Measurements from ENCODE around the gene C12orf76. TPM values are rescaled to one million over a fixed set of nuclear protein-coding genes. Genes with fewer than 3 reads are reported as not detected.
A peak's percentile ranks its signal among the peaks of the same experiment; 100 is the strongest.

The C12orf76 gene
- total and polyA plus RNA-seq, 9 of the 15 experiments (the other 6 are each of a cell fraction or from before 2014, with no cell fraction given), result 6.3 to 38.6 (median 12.3) TPM

DNA sequence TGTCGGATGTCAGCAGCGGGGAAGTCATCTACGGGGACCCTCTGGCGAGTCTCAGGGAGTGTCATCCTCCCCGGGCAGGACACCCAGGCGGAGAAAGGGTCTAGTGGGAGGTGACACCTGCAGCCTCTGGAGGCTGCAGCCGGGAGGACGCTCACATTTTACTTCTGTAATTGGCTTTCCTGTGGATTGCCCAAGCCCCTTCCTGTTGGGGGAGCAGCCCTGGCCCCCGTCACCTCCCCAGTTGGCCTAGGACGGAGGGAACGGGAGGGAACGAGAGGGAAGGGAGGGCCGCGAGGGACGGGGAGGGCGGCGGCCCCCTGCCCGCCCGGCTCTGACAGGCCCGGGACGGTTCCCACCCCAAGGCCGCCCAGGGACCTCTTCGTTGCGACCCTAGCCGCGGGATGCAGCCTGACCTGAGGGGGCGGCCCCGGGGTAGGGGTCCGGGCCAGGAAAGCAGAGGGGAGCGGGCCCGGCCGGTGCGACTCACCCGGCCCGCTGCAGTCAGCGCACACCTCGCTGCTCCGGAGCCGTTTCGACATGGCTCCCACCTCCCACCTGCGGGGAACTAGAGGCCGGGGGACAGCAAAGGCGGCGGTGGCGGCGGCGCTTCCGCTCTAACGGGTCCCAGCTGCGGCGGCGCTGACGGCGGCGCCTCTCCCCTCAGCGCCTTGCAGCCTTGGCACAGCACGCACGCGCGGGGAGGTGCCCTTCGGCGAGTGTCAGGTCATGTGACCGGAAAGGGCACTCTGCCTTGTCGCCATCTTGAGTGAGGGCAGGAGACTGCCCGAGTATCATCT is 52.4 kb downstream of the C12orf76 start, which contains the start of gene GIT2 (continued):
- TF ChIP-seq, protein P1, sequence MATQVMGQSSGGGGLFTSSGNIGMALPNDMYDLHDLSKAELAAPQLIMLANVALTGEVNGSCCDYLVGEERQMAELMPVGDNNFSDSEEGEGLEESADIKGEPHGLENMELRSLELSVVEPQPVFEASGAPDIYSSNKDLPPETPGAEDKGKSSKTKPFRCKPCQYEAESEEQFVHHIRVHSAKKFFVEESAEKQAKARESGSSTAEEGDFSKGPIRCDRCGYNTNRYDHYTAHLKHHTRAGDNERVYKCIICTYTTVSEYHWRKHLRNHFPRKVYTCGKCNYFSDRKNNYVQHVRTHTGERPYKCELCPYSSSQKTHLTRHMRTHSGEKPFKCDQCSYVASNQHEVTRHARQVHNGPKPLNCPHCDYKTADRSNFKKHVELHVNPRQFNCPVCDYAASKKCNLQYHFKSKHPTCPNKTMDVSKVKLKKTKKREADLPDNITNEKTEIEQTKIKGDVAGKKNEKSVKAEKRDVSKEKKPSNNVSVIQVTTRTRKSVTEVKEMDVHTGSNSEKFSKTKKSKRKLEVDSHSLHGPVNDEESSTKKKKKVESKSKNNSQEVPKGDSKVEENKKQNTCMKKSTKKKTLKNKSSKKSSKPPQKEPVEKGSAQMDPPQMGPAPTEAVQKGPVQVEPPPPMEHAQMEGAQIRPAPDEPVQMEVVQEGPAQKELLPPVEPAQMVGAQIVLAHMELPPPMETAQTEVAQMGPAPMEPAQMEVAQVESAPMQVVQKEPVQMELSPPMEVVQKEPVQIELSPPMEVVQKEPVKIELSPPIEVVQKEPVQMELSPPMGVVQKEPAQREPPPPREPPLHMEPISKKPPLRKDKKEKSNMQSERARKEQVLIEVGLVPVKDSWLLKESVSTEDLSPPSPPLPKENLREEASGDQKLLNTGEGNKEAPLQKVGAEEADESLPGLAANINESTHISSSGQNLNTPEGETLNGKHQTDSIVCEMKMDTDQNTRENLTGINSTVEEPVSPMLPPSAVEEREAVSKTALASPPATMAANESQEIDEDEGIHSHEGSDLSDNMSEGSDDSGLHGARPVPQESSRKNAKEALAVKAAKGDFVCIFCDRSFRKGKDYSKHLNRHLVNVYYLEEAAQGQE (IDR thresholded peaks at IDR 0.05; ENCODE audit: borderline replicate concordance), result peak; percentile 80
- TF ChIP-seq, protein P1 (CRISPR knock-in tag; IDR thresholded peaks at IDR 0.05; ENCODE audit: low read depth), result 0 out of 2 replicates have a peak, but pooled peaks have one; percentile 59
- TF ChIP-seq NRF1 (conservative IDR thresholded peaks at IDR 0.05 in 1 of 2, IDR thresholded peaks at IDR 0.05 in 1 of 2), result peak; percentile 96 to 97
- TF ChIP-seq BACH1 (tag; IDR thresholded peaks at IDR 0.05), result no peak
- no peak for TF ChIP-seq DMBX1 (CRISPR knock-in tag; IDR thresholded peaks at IDR 0.05; ENCODE audit: borderline replicate concordance)
- TF ChIP-seq ZNF316 (IDR thresholded peaks at IDR 0.05), result 0 out of 2 replicates have a peak, but pooled peaks have one; percentile 8
- 0 out of 2 replicates have a peak, but pooled peaks have one; percentile 13 for TF ChIP-seq C11orf30 (IDR thresholded peaks at IDR 0.05; ENCODE audit: low read depth)
- peak in 1 of 2 experiments; percentile 81; a peak in 2 of 4 replicates for TF ChIP-seq HDAC1 (IDR thresholded peaks at IDR 0.05)
- 0 out of 4 replicates have a peak, but pooled peaks of 1 of the 2 experiments have one; percentile 9 for TF ChIP-seq RCOR1 (IDR thresholded peaks at IDR 0.05; ENCODE audit: borderline replicate concordance in 1 of 2, low read depth in 2 of 2, low read length in 2 of 2)
- peak; percentile 50 for TF ChIP-seq FIP1L1 (IDR thresholded peaks at IDR 0.05; ENCODE audit: low read depth, low read length, poor library complexity, severe bottlenecking)
- TF ChIP-seq PHF20 (IDR thresholded peaks at IDR 0.05; ENCODE audit: partially characterized antibody), result peak; percentile 82
- TF ChIP-seq ZNF239 (CRISPR knock-in tag; IDR thresholded peaks at IDR 0.05), result no peak
- TF ChIP-seq KDM4B (IDR thresholded peaks at IDR 0.05; ENCODE audit: borderline replicate concordance in 2 of 2, low read depth in 1 of 2), result no peak
- TF ChIP-seq, protein P2, sequence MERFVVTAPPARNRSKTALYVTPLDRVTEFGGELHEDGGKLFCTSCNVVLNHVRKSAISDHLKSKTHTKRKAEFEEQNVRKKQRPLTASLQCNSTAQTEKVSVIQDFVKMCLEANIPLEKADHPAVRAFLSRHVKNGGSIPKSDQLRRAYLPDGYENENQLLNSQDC (CRISPR knock-in tag; IDR thresholded peaks at IDR 0.05), result peak; percentile 36; the same call in 1 of the 2 replicates
- peak; percentile 64; the same call in 1 of the 2 replicates for TF ChIP-seq ZNF76 (CRISPR knock-in tag; IDR thresholded peaks at IDR 0.05; ENCODE audit: borderline replicate concordance)
- TF ChIP-seq ZNF224 (CRISPR knock-in tag; IDR thresholded peaks at IDR 0.05), result no peak
- peak; percentile 28 for TF ChIP-seq DACH1 (IDR thresholded peaks at IDR 0.05; ENCODE audit: partially characterized antibody)
- TF ChIP-seq, protein P3, sequence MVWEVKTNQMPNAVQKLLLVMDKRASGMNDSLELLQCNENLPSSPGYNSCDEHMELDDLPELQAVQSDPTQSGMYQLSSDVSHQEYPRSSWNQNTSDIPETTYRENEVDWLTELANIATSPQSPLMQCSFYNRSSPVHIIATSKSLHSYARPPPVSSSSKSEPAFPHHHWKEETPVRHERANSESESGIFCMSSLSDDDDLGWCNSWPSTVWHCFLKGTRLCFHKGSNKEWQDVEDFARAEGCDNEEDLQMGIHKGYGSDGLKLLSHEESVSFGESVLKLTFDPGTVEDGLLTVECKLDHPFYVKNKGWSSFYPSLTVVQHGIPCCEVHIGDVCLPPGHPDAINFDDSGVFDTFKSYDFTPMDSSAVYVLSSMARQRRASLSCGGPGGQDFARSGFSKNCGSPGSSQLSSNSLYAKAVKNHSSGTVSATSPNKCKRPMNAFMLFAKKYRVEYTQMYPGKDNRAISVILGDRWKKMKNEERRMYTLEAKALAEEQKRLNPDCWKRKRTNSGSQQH (CRISPR knock-in tag; IDR thresholded peaks at IDR 0.05), result no peak

Data from K562 (cell line).